ENCODE measurements around the gene PIM3. TPM values are rescaled to one million over a fixed set of nuclear protein-coding genes. Genes with fewer than 3 reads are reported as not detected.

Gene PIM3
- total RNA-seq, 1 donor from 2014 or later: 119 TPM

DNA sequence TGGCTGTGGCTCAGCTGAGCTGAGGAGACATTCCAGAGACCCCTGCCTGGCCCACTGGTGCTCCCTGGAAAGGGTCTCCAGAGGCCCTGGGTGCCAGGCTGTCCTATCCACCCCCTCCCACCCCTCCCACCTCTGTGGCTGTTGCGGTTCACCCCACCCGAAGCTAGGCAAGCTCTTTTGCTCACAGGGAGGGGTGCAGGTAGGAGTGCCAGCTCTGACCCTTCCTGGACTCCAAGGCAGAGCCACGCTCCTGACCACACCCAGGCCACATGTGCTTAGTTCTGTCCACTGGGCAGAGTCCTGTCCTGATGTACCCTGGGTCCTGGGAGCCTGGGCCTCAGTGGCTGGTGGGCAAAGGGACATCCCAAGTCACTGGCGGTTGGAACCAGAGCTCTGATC, 35.5 kb downstream of the PIM3 start:
- TF ChIP-seq, protein P1, sequence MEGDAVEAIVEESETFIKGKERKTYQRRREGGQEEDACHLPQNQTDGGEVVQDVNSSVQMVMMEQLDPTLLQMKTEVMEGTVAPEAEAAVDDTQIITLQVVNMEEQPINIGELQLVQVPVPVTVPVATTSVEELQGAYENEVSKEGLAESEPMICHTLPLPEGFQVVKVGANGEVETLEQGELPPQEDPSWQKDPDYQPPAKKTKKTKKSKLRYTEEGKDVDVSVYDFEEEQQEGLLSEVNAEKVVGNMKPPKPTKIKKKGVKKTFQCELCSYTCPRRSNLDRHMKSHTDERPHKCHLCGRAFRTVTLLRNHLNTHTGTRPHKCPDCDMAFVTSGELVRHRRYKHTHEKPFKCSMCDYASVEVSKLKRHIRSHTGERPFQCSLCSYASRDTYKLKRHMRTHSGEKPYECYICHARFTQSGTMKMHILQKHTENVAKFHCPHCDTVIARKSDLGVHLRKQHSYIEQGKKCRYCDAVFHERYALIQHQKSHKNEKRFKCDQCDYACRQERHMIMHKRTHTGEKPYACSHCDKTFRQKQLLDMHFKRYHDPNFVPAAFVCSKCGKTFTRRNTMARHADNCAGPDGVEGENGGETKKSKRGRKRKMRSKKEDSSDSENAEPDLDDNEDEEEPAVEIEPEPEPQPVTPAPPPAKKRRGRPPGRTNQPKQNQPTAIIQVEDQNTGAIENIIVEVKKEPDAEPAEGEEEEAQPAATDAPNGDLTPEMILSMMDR (IDR thresholded peaks at IDR 0.05): no peak
- Histone ChIP-seq H3K9me3 (no peaks in the 10 kb centered on the region), H3K4me1 (peaks cover 4% of the 10 kb centered on the region), H3K27me3 (no peaks in the 10 kb centered on the region), H3K36me3 (no peaks in the 10 kb centered on the region), H3K27ac (no peak overlapping the region), H3K4me3 (no peak overlapping the region)
- intact Hi-C loops (cut with DNase I): no loop called here
- DNase-seq (no peak), ATAC-seq (no peak)

DNA sequence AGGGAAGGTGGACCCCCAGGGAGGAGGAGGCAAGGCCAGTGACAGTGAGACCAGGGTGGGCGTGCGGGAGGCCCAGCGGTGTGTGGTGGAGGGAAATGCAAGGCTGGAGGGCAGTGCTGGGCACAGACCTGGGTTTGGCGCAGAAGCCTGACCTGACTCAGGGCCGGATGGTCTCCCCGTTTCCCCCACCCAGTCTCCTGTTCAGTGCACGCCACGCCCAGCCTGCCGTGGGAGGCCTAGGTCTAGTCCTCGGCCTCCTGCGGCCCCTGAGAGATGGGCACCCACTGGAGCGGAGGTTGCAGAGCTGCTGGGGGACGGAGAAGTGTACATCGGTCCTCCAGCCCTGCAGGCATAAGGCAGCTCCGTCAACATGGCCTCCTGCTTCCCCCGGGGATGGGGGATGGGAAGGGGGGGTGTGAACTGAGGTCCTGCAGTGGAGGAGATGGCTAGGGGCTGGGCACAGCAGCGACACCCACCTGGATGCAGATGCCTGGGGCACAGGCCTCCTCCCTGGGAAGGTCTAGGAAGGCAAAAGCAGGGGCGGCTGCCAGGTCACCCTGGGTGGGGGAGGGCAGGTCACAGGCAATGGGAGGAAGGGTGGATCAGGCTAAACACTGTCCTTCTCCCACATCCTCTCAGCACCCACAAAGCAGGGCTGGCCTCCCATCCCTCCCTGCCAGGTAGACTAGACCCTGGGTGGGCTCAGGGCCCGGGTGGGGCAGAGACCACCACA, 36.1 kb downstream of the PIM3 start:
- intact Hi-C loops (cut with DNase I): no loop called here
- peaks cover 4% of the 10 kb centered on the region for H3K4me1 ChIP-seq
- no peak overlapping the region for H3K27ac ChIP-seq
- DNase-seq (peak; percentile 49), ATAC-seq (no peak)
- TF ChIP-seq, protein P1 (IDR thresholded peaks at IDR 0.05): no peak
- H3K9me3 ChIP-seq: no peaks in the 10 kb centered on the region
- H3K27me3 ChIP-seq: no peaks in the 10 kb centered on the region
- H3K36me3 ChIP-seq: no peaks in the 10 kb centered on the region
- no peak overlapping the region for H3K4me3 ChIP-seq

DNA sequence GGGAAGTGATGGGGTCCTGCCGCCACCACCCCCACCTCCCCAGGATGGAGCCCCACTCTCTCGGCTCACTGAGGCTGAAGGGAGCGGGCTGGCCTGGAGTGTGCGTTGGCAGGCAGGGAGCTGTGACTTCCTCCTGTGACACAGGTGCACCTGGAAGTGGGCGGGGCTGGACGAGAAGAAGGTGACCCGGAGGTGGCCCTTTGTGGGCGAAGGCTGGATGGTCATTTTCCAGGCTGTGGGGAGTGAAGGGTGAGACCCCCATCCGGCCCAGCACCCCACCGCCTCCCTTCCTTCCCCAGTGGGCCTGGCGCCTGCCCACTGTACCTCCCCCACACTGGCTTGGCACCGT, 36.7 kb downstream of the PIM3 start:
- H3K9me3 ChIP-seq: no peaks in the 10 kb centered on the region
- DNase-seq: peak; percentile 71
- H3K27me3 ChIP-seq: no peaks in the 10 kb centered on the region
- H3K27ac ChIP-seq: no peak overlapping the region
- peaks cover 4% of the 10 kb centered on the region for H3K4me1 ChIP-seq
- H3K36me3 ChIP-seq: no peaks in the 10 kb centered on the region
- intact Hi-C loops (cut with DNase I): no loop called here
- TF ChIP-seq, protein P1 (IDR thresholded peaks at IDR 0.05): no peak
- no peak overlapping the region for H3K4me3 ChIP-seq
- no peak for ATAC-seq

DNA sequence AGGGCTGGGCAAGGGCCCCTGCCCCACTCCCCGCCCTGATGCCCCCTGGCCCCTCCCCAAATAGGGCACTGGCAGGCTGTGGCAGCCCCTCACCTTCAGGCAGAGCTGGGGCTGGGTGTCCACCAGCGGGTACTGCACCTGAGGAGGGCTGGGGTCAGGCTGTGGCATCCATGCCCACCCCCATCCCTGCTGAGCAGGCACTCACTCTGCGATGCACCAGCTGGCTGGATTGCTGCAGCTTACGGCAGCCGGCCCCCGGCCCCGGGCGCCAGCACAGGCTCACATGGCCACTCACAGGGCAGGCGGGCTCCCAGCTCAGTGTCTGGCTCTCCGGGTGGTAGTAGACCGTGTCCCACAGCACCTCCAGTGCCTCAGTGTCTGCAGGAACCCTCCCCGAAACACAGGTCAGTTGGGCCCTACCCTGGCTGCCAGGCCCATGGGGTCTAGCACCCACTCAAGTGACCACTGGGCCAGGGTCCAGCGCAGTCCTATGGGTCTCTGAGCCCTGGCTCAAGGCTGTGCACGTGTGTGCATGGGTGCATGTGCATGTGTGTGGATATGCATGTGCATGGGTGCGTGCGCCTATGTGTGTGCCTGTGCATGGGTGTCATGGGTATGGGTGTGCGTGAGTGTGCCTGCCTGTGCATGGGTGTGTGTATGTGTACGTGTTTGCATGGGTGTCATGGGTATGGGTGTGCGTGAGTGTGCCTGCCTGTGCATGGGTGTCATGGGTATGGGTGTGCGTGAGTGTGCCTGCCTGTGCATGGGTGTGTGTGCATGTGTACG, 37.6 kb downstream of the PIM3 start:
- no peaks in the 10 kb centered on the region for H3K9me3 ChIP-seq
- peak; percentile 62 for DNase-seq
- H3K4me3 ChIP-seq: no peak overlapping the region
- no peak overlapping the region for H3K27ac ChIP-seq
- intact Hi-C loops (cut with DNase I): no loop called here
- H3K27me3 ChIP-seq: no peaks in the 10 kb centered on the region
- TF ChIP-seq, protein P1 (IDR thresholded peaks at IDR 0.05): no peak
- no peaks in the 10 kb centered on the region for H3K36me3 ChIP-seq
- peaks cover 2% of the 10 kb centered on the region for H3K4me1 ChIP-seq
- no peak for ATAC-seq

DNA sequence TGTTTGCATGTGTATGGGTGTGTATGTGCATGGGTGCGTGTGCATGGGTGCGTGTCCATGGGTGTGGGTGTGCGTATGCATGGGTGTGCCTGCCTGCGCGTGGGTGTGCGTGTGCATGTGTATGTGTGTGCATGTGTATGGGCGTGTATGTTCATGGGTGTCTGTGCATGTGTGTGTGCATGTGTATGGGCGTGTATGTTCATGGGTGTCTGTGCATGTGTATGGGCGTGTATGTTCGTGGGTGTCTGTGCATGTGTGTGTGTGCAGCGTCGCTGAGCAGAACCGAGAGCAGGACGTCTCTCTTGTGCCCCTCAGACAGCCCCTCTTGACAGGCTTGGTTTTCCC, 38.1 kb downstream of the PIM3 start:
- DNase-seq (peak; percentile 54), ATAC-seq (no peak)
- TF ChIP-seq, protein P1 (IDR thresholded peaks at IDR 0.05): no peak
- Histone ChIP-seq H3K4me1 (no peaks in the 10 kb centered on the region), H3K4me3 (no peak overlapping the region), H3K27ac (no peak overlapping the region), H3K9me3 (no peaks in the 10 kb centered on the region), H3K36me3 (no peaks in the 10 kb centered on the region), H3K27me3 (no peaks in the 10 kb centered on the region)
- intact Hi-C loops (cut with DNase I): no loop called here

All from upper lobe of right lung (tissue), 1 donor.